PC-3 (cell line): ENCODE data around the gene MLLT3.

Experiments
- EZH2 ChIP-seq: fragments of 300-600 bp; sonication (generic); IDR thresholded peaks from one replicate; pipeline ENCODE4 v1.6.1; 2017; ENCODE audit warnings: antibody characterized with exemption, mild to moderate bottlenecking, low read length; ENCODE audit not compliant: unreplicated experiment
- TF ChIP-seq, protein P1 (sequence below): fragments of 300-600 bp; sonication (generic); conservative IDR thresholded peaks from 2 replicates; pipeline ENCODE4 v1.5.1; 2017; ENCODE audit warnings: antibody characterized with exemption, low read depth, mild to moderate bottlenecking, low read length

GRCh38 chr9:20361229-20361628 lies 261.1 kb downstream of the MLLT3 start:
- TF ChIP-seq, protein P1, sequence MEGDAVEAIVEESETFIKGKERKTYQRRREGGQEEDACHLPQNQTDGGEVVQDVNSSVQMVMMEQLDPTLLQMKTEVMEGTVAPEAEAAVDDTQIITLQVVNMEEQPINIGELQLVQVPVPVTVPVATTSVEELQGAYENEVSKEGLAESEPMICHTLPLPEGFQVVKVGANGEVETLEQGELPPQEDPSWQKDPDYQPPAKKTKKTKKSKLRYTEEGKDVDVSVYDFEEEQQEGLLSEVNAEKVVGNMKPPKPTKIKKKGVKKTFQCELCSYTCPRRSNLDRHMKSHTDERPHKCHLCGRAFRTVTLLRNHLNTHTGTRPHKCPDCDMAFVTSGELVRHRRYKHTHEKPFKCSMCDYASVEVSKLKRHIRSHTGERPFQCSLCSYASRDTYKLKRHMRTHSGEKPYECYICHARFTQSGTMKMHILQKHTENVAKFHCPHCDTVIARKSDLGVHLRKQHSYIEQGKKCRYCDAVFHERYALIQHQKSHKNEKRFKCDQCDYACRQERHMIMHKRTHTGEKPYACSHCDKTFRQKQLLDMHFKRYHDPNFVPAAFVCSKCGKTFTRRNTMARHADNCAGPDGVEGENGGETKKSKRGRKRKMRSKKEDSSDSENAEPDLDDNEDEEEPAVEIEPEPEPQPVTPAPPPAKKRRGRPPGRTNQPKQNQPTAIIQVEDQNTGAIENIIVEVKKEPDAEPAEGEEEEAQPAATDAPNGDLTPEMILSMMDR = no peak
- TF ChIP-seq EZH2 = no peak
